ENCODE data around the gene XYLT1.

The XYLT1 gene

GRCh38 chr16:17228048-17228707 is 242.6 kb downstream of the XYLT1 start:
- DNase-seq (ENCODE audit: low read depth): no peak

GRCh38 chr16:17227278-17227677 is 243.5 kb downstream of the XYLT1 start:
- DNase-seq (ENCODE audit: low read depth): no peak
- no peak for TF ChIP-seq CTCF (IDR thresholded peaks at IDR 0.05; ENCODE audit: low read depth, low read length, missing control alignments)
- no peak overlapping the region for H3K4me3 ChIP-seq (ENCODE audit: low read depth, low read length)

More at GRCh38 chr16:17228048-17228707, 242.6 kb downstream of the XYLT1 start:
- no peak overlapping the region for H3K4me3 ChIP-seq (ENCODE audit: low read depth, low read length)
- no peak for TF ChIP-seq CTCF (IDR thresholded peaks at IDR 0.05; ENCODE audit: low read depth, low read length, missing control alignments)

GRCh38 chr16:17225541-17225940 is 245.2 kb downstream of the XYLT1 start:
- H3K4me3 ChIP-seq (ENCODE audit: low read depth, low read length): no peak overlapping the region
- no peak for DNase-seq (ENCODE audit: low read depth)
- TF ChIP-seq CTCF (IDR thresholded peaks at IDR 0.05; ENCODE audit: low read depth, low read length, missing control alignments): no peak

GRCh38 chr16:17224879-17225281 is 245.9 kb downstream of the XYLT1 start:
- peak; percentile 16 for DNase-seq (ENCODE audit: low read depth)
- no peak overlapping the region for H3K4me3 ChIP-seq (ENCODE audit: low read depth, low read length)
- TF ChIP-seq CTCF (IDR thresholded peaks at IDR 0.05; ENCODE audit: low read depth, low read length, missing control alignments): no peak

- TF ChIP-seq CTCF (IDR thresholded peaks at IDR 0.05; ENCODE audit: low read depth, low read length, missing control alignments): no peak
- DNase-seq (ENCODE audit: low read depth): no peak
- H3K4me3 ChIP-seq (ENCODE audit: low read depth, low read length): no peak overlapping the region
These were observed 246.4 kb downstream of the XYLT1 start for GRCh38 chr16:17224350-17224749.

GRCh38 chr16:17223576-17223975 is 247.2 kb downstream of the XYLT1 start:
- no peak for TF ChIP-seq CTCF (IDR thresholded peaks at IDR 0.05; ENCODE audit: low read depth, low read length, missing control alignments)
- H3K4me3 ChIP-seq (ENCODE audit: low read depth, low read length): no peak overlapping the region
- no peak for DNase-seq (ENCODE audit: low read depth)

GRCh38 chr16:17222871-17223401 is 247.8 kb downstream of the XYLT1 start:
- H3K4me3 ChIP-seq (ENCODE audit: low read depth, low read length): no peak overlapping the region
- no peak for DNase-seq (ENCODE audit: low read depth)
- TF ChIP-seq CTCF (IDR thresholded peaks at IDR 0.05; ENCODE audit: low read depth, low read length, missing control alignments): no peak
